Mesendoderm (in vitro differentiated cells): ENCODE results near the gene C1QC.

ENCODE experiments used
- DNase-seq: peaks from one replicate; pipeline ENCODE4 v3.0.0; 2013
- H2AK5ac ChIP-seq: 2 replicates; pipeline ENCODE4 v1.6.1; 2013; ENCODE audit warnings: low read length, inconsistent platforms
- H2BK120ac ChIP-seq: 2 replicates; pipeline ENCODE4 v1.6.1; 2013; ENCODE audit warnings: low read depth, mild to moderate bottlenecking, low read length, moderate library complexity, mixed read lengths
- H2BK15ac ChIP-seq: replicated peaks from 2 replicates; pipeline ENCODE4 v1.6.1; 2013; ENCODE audit warnings: low read depth, mild to moderate bottlenecking, moderate library complexity
- H2BK5ac ChIP-seq: 2 replicates; pipeline ENCODE4 v1.6.1; 2013; ENCODE audit warnings: low read length, inconsistent platforms
- H3K18ac ChIP-seq: 2 replicates; pipeline ENCODE4 v1.6.1; 2013; ENCODE audit warnings: mild to moderate bottlenecking, low read length, mixed read lengths
- H3K23ac ChIP-seq: one replicate; pipeline ENCODE4 v1.6.1; 2013; ENCODE audit warnings: low read length
- H3K27ac ChIP-seq: 2 replicates; pipeline ENCODE4 v1.5.1; 2013; ENCODE audit warnings: low read depth, mild to moderate bottlenecking, inconsistent platforms, low read length, moderate library complexity
- H3K27me3 ChIP-seq: 2 replicates; pipeline ENCODE4 v1.6.1; 2013; ENCODE audit warnings: low read length, control low read depth, mild to moderate bottlenecking, inconsistent platforms; ENCODE audit not compliant: insufficient read depth, poor library complexity
- H3K36me3 ChIP-seq: 2 replicates; pipeline ENCODE4 v1.6.1; 2013; ENCODE audit warnings: low read length, inconsistent platforms; ENCODE audit not compliant: control insufficient read depth, insufficient read depth
- H3K4ac ChIP-seq: one replicate; pipeline ENCODE4 v1.6.1; 2013; ENCODE audit warnings: low read depth, mild to moderate bottlenecking, low read length, moderate library complexity
- H3K4me1 ChIP-seq: 2 replicates; pipeline ENCODE4 v1.6.1; 2013; ENCODE audit warnings: low read depth, low read length, inconsistent platforms; ENCODE audit not compliant: control insufficient read depth
- H3K4me2 ChIP-seq: 2 replicates; pipeline ENCODE4 v1.6.1; 2013; ENCODE audit warnings: low read length
- H3K4me3 ChIP-seq: 2 replicates; pipeline ENCODE4 v1.5.1; 2013; ENCODE audit warnings: mild to moderate bottlenecking, low read length
- H3K56ac ChIP-seq: one replicate; pipeline ENCODE4 v1.6.1; 2013; ENCODE audit warnings: low read length
- H3K79me1 ChIP-seq: 2 replicates; pipeline ENCODE4 v1.6.1; 2013; ENCODE audit warnings: low read length, inconsistent platforms
- H3K79me2 ChIP-seq: 2 replicates; pipeline ENCODE4 v1.6.1; 2013; ENCODE audit warnings: mild to moderate bottlenecking, low read length; ENCODE audit not compliant: control insufficient read depth, insufficient read depth
- H3K9ac ChIP-seq: 2 replicates; pipeline ENCODE4 v1.6.1; 2013; ENCODE audit warnings: low read length, inconsistent platforms
- H4K5ac ChIP-seq: one replicate; pipeline ENCODE4 v1.6.1; 2013; ENCODE audit warnings: low read length
- H4K8ac ChIP-seq: one replicate; pipeline ENCODE4 v1.6.1; 2013; ENCODE audit warnings: low read depth, mild to moderate bottlenecking, control low read depth, low read length, moderate library complexity
- WGBS: extraction: QIAGEN DNeasy Blood & Tissue Kit; methylation state at CpG from one replicate; pipeline ENCODE4 v1.1.7; 2013; ENCODE audit warnings: low lambda C conversion rate, missing lambda C conversion rate; ENCODE audit not compliant: insufficient coverage; ENCODE audit errors: extremely low coverage; 5-methylcytosine and 5-hydroxymethylcytosine counted together

Gene C1QC

GRCh38 chr1:22600071-22600816 lies 43.2 kb upstream of the C1QC start:
- H2BK120ac ChIP-seq = no peak overlapping the region
- H3K79me2 ChIP-seq = no peaks in the 10 kb centered on the region
- no peak overlapping the region for H3K4me2 ChIP-seq
- no peak for DNase-seq
- H3K4ac ChIP-seq = no peak overlapping the region
- H3K18ac ChIP-seq = no peak overlapping the region
- H3K4me1 ChIP-seq = no peaks in the 10 kb centered on the region
- no peak overlapping the region for H3K4me3 ChIP-seq
- no peaks in the 10 kb centered on the region for H3K36me3 ChIP-seq
- H3K27me3 ChIP-seq = no peaks in the 10 kb centered on the region
- H3K9ac ChIP-seq = no peak overlapping the region
- no peak overlapping the region for H3K56ac ChIP-seq
- no peak overlapping the region for H4K5ac ChIP-seq
- WGBS = no CpG with 5 or more reads among the region's 22 CpGs
- H3K27ac ChIP-seq = no peak overlapping the region
- H4K8ac ChIP-seq = no peak overlapping the region
- no peak overlapping the region for H2AK5ac ChIP-seq
- no peak overlapping the region for H2BK15ac ChIP-seq
- no peak overlapping the region for H2BK5ac ChIP-seq
- no peak overlapping the region for H3K23ac ChIP-seq
- H3K79me1 ChIP-seq = no peaks in the 10 kb centered on the region

- Histone ChIP-seq H4K8ac (no peak overlapping the region), H3K27me3 (no peaks in the 10 kb centered on the region)
- no CpG with 5 or more reads among the region's 39 CpGs for WGBS
Observed at GRCh38 chr1:22600817-22601605, 42.4 kb upstream of the C1QC start.

GRCh38 chr1:22601610-22602009 lies 41.8 kb upstream of the C1QC start:
- no peak overlapping the region for H2BK15ac ChIP-seq
- H4K8ac ChIP-seq = no peak overlapping the region
- WGBS = no CpG with 5 or more reads among the region's 12 CpGs
- no peaks in the 10 kb centered on the region for H3K4me1 ChIP-seq
- no peak overlapping the region for H3K4ac ChIP-seq
- H2BK5ac ChIP-seq = no peak overlapping the region
- no peak overlapping the region for H4K5ac ChIP-seq
- H3K23ac ChIP-seq = no peak overlapping the region
- H3K27me3 ChIP-seq = no peaks in the 10 kb centered on the region
- no peak for DNase-seq
- no peak overlapping the region for H3K56ac ChIP-seq
- no peak overlapping the region for H3K9ac ChIP-seq
- no peak overlapping the region for H3K4me3 ChIP-seq
- no peak overlapping the region for H2AK5ac ChIP-seq
- H3K79me2 ChIP-seq = no peaks in the 10 kb centered on the region
- H3K27ac ChIP-seq = no peak overlapping the region
- no peaks in the 10 kb centered on the region for H3K36me3 ChIP-seq
- no peaks in the 10 kb centered on the region for H3K79me1 ChIP-seq
- H3K18ac ChIP-seq = no peak overlapping the region
- H3K4me2 ChIP-seq = no peak overlapping the region
- no peak overlapping the region for H2BK120ac ChIP-seq

More at GRCh38 chr1:22600817-22601605, 42.4 kb upstream of the C1QC start:
- Histone ChIP-seq H2BK120ac (no peak overlapping the region), H2BK5ac (no peak overlapping the region), H2AK5ac (no peak overlapping the region), H3K4me2 (no peak overlapping the region), H3K79me2 (no peaks in the 10 kb centered on the region), H3K79me1 (no peaks in the 10 kb centered on the region), H3K56ac (no peak overlapping the region), H3K27ac (no peak overlapping the region), H3K36me3 (no peaks in the 10 kb centered on the region), H3K23ac (no peak overlapping the region), H4K5ac (no peak overlapping the region), H3K18ac (no peak overlapping the region), H3K4me1 (no peaks in the 10 kb centered on the region), H2BK15ac (no peak overlapping the region), H3K4me3 (no peak overlapping the region), H3K4ac (no peak overlapping the region), H3K9ac (no peak overlapping the region)
- DNase-seq = no peak

- Histone ChIP-seq H2BK15ac (no peak overlapping the region), H3K4me3 (no peak overlapping the region), H2AK5ac (no peak overlapping the region), H3K23ac (no peak overlapping the region), H3K18ac (no peak overlapping the region), H3K36me3 (no peaks in the 10 kb centered on the region), H3K27ac (no peak overlapping the region), H3K4me1 (no peaks in the 10 kb centered on the region), H3K79me1 (no peaks in the 10 kb centered on the region), H3K9ac (no peak overlapping the region), H3K27me3 (no peaks in the 10 kb centered on the region), H2BK5ac (no peak overlapping the region), H4K8ac (no peak overlapping the region), H3K79me2 (no peaks in the 10 kb centered on the region), H2BK120ac (no peak overlapping the region), H3K4me2 (no peak overlapping the region), H4K5ac (no peak overlapping the region), H3K4ac (no peak overlapping the region), H3K56ac (no peak overlapping the region)
- no peak for DNase-seq
- WGBS = no CpG with 5 or more reads among the region's 18 CpGs
Observed at GRCh38 chr1:22602060-22602740, 41.2 kb upstream of the C1QC start.

- no CpG with 5 or more reads among the region's 4 CpGs for WGBS
- no peak overlapping the region for H4K8ac ChIP-seq
- no peak overlapping the region for H3K4me2 ChIP-seq
- no peak overlapping the region for H2BK120ac ChIP-seq
- H3K4ac ChIP-seq = no peak overlapping the region
- H4K5ac ChIP-seq = no peak overlapping the region
- H3K4me3 ChIP-seq = no peak overlapping the region
- no peak overlapping the region for H3K23ac ChIP-seq
- no peaks in the 10 kb centered on the region for H3K79me2 ChIP-seq
- H3K18ac ChIP-seq = no peak overlapping the region
- no peak overlapping the region for H2AK5ac ChIP-seq
- no peaks in the 10 kb centered on the region for H3K27me3 ChIP-seq
- H2BK5ac ChIP-seq = no peak overlapping the region
- H3K56ac ChIP-seq = no peak overlapping the region
- no peak overlapping the region for H2BK15ac ChIP-seq
- H3K36me3 ChIP-seq = no peaks in the 10 kb centered on the region
- H3K79me1 ChIP-seq = no peaks in the 10 kb centered on the region
- no peak overlapping the region for H3K9ac ChIP-seq
- H3K27ac ChIP-seq = no peak overlapping the region
- H3K4me1 ChIP-seq = no peaks in the 10 kb centered on the region
- no peak for DNase-seq
Observed at GRCh38 chr1:22606161-22606560, 37.3 kb upstream of the C1QC start.
